Measurements from ENCODE around the gene LAMA1. TPM values are rescaled to one million over a fixed set of nuclear protein-coding genes. Genes with fewer than 3 reads are reported as not detected.

Gene LAMA1
- total RNA-seq, 4 donors from 2014 or later = 1.2 to 3.0 (median 1.9) TPM

- Histone ChIP-seq H3K36me3 (no peaks in the 10 kb centered on the region), H3K27me3 (no peaks in the 10 kb centered on the region), H3K4me1 (no peaks in the 10 kb centered on the region), H3K9me3 (no peaks in the 10 kb centered on the region), H3K4me3 (no peak overlapping the region), H3K27ac (no peak overlapping the region)
- no peak for TF ChIP-seq CTCF (IDR thresholded peaks at IDR 0.05)
- TF ChIP-seq EP300 (IDR thresholded peaks at IDR 0.05) = no peak
- TF ChIP-seq POLR2A (IDR thresholded peaks at IDR 0.05) = no peak
- DNase-seq (ENCODE audit: low spot score in 2 of 2) = no peak
- WGBS, 2 donors = 79 to 86% methylated on average over 14 of the region's 14 CpGs
These were observed 167.0 kb downstream of the LAMA1 start for GRCh38 chr18:6950641-6951040.

DNA sequence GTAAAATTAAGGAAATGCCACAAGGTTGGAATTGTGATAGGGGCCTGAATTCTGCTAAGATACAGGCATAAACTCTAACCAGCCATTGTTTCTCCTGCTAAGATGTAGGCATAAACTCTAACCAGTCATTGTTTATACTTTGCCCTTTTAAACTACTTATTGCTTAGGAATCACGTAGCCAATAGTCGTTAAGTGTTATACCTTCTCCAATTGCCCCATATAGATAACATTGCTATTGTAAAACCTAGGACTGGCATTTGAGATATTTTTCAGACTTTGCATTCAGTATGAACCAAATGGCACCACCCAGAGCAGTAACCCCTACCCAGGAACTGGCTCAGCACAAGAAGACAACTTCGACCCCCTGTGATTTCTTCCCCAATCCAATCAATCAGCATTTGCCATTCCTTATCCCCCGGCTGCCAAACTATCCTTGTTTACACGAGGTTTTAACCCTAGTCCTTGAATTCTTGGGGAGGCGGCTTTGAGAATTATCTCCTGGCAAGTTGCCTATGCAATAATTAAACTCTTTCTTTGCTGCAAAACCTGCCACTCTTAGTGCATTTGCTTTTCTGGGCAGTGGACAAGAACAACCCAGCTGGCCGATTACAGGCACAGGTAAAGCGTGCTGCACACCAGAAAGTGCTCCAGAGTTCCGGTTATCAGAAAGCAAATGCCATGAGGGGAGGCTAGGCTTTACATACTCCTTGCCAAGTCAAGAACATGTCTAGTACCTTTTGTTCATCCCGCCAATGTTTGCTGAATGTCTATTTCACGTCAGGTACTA, 167.6 kb downstream of the LAMA1 start:
- Histone ChIP-seq H3K36me3 (no peaks in the 10 kb centered on the region), H3K27me3 (no peaks in the 10 kb centered on the region), H3K4me3 (no peak overlapping the region), H3K4me1 (no peaks in the 10 kb centered on the region), H3K9me3 (no peaks in the 10 kb centered on the region), H3K27ac (no peak overlapping the region)
- no peak for TF ChIP-seq EP300 (IDR thresholded peaks at IDR 0.05)
- no peak for DNase-seq (ENCODE audit: low spot score in 2 of 2)
- WGBS, 2 donors = 73 to 75% methylated on average over 11 of the region's 11 CpGs

- WGBS, 2 donors = 89% methylated on average over 16 of the region's 16 CpGs
- Histone ChIP-seq H3K4me1 (no peaks in the 10 kb centered on the region), H3K36me3 (no peaks in the 10 kb centered on the region), H3K4me3 (no peak overlapping the region), H3K27ac (no peak overlapping the region), H3K27me3 (no peaks in the 10 kb centered on the region), H3K9me3 (no peaks in the 10 kb centered on the region)
- DNase-seq (ENCODE audit: low spot score in 2 of 2) = no peak
- TF ChIP-seq POLR2A (IDR thresholded peaks at IDR 0.05) (no peak), EP300 (IDR thresholded peaks at IDR 0.05) (no peak)
These were observed 169.1 kb downstream of the LAMA1 start for GRCh38 chr18:6948281-6949055.

DNA sequence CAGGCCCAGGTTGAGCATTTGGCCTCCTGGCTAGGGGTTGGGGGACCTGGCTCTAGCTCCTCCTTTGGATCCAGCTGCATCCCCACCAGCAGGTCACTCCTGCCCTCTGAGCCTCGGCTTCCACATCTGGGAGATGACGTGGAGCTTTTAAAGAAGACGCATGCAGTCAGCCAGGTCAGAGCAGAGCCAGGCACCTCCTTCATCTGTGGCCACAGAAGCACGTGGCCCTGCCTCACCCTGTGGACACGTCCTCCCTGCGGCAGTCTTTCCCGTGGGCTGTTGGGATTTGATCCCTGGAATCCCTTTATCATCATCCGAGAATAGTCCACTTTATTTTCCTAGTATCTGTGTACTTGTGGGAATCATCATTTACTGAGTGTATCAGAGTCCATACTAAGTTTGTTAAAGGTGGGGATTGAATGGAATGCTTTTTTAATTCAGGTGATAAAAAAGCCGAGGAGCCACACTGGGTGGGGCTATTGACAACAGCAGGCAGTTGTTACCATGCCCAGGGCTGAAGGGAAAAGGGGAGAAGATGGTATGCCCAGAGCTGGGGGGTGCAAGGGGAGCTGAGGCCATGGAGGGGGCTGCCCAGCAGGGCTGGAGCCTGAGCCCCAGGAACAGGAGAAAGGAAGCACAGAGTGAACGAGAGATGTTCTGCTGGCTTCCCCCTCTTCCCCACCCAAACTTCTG, 170.1 kb downstream of the LAMA1 start:
- WGBS, 2 donors = 78 to 79% methylated on average over 9 to 10 of the region's 10 CpGs
- H3K36me3 ChIP-seq = no peaks in the 10 kb centered on the region
- H3K27me3 ChIP-seq = no peaks in the 10 kb centered on the region
- H3K4me1 ChIP-seq = no peaks in the 10 kb centered on the region
- DNase-seq (ENCODE audit: low spot score in 2 of 2) = no peak
- TF ChIP-seq EP300 (IDR thresholded peaks at IDR 0.05) (no peak), CTCF (IDR thresholded peaks at IDR 0.05) (no peak), POLR2A (IDR thresholded peaks at IDR 0.05) (no peak)
- H3K4me3 ChIP-seq = no peak overlapping the region
- H3K9me3 ChIP-seq = no peaks in the 10 kb centered on the region
- H3K27ac ChIP-seq = no peak overlapping the region

- WGBS, 2 donors = 80 to 86% methylated on average over 6 of the region's 6 CpGs
- TF ChIP-seq CTCF (IDR thresholded peaks at IDR 0.05) (no peak), POLR2A (IDR thresholded peaks at IDR 0.05) (no peak), EP300 (IDR thresholded peaks at IDR 0.05) (no peak)
- H3K4me3 ChIP-seq = no peak overlapping the region
- no peaks in the 10 kb centered on the region for H3K4me1 ChIP-seq
- no peaks in the 10 kb centered on the region for H3K9me3 ChIP-seq
- no peaks in the 10 kb centered on the region for H3K27me3 ChIP-seq
- H3K27ac ChIP-seq = no peak overlapping the region
- no peak for DNase-seq (ENCODE audit: low spot score in 2 of 2)
- H3K36me3 ChIP-seq = no peaks in the 10 kb centered on the region
These were observed 174.5 kb downstream of the LAMA1 start for GRCh38 chr18:6943143-6943542.

Measured in tibial nerve (tissue), 4 donors.